ENCODE data around the gene TRIB2.

TRIB2 gene

DNA sequence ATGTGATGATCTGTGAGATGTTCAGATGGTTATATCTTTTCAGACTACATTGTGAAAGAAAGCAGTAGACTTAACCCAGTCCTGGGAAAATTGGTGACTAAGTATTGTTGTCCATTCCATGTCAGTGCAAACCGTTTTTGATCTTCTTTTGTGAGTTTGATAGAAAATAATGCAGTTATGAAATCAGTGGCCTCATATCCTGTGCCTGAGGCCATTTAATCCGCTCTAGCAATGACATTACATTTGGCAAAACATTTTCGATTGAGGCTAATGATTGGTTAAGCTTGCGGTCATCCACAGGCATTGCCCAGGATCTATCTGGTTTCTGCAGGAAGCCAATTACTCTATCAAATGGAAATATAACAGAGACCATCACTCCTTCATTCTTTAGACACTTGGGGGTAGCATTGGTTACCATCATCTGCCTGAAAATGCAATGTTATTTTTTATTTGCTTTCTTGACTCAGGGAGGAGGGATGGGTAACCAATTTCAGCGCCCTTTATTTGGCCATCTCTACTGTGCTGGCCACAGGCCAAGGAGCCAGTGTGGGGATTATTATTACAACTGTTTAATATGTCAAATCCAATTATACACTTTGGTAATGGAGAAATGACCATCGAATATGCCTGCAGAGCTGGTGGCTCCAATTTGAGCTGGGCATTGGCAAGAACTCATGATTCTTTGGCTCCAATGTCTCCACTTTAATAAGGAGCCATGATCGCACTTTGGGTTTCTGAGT lies 33.6 kb downstream of the TRIB2 start:
- TF ChIP-seq, protein P1, sequence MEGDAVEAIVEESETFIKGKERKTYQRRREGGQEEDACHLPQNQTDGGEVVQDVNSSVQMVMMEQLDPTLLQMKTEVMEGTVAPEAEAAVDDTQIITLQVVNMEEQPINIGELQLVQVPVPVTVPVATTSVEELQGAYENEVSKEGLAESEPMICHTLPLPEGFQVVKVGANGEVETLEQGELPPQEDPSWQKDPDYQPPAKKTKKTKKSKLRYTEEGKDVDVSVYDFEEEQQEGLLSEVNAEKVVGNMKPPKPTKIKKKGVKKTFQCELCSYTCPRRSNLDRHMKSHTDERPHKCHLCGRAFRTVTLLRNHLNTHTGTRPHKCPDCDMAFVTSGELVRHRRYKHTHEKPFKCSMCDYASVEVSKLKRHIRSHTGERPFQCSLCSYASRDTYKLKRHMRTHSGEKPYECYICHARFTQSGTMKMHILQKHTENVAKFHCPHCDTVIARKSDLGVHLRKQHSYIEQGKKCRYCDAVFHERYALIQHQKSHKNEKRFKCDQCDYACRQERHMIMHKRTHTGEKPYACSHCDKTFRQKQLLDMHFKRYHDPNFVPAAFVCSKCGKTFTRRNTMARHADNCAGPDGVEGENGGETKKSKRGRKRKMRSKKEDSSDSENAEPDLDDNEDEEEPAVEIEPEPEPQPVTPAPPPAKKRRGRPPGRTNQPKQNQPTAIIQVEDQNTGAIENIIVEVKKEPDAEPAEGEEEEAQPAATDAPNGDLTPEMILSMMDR (IDR thresholded peaks at IDR 0.05; ENCODE audit: low read depth, low read length) = no peak
- no peak for DNase-seq (ENCODE audit: extremely low read depth, low read depth)

DNA sequence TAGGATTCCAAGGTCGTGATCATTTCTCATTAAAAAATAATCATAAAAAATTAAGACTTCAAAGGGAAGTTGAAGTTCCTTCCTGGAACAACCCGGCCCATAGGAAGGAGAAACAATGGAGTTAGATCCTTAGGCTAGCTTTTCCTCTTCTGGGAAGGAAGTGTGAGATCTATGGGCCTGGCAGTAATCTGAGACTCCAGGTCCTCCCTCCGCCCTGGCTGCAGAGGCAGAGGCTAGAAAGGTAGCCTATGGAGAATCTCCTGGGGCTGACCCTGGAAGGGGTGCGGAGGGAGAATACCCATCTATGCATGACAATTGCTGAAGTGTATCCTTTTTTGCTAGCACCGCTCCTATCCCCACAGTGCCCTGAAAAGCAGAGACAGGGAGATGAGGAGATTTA lies 37.9 kb downstream of the TRIB2 start:
- TF ChIP-seq, protein P1 (IDR thresholded peaks at IDR 0.05; ENCODE audit: low read depth, low read length) = no peak
- DNase-seq (ENCODE audit: extremely low read depth, low read depth) = no peak

DNA sequence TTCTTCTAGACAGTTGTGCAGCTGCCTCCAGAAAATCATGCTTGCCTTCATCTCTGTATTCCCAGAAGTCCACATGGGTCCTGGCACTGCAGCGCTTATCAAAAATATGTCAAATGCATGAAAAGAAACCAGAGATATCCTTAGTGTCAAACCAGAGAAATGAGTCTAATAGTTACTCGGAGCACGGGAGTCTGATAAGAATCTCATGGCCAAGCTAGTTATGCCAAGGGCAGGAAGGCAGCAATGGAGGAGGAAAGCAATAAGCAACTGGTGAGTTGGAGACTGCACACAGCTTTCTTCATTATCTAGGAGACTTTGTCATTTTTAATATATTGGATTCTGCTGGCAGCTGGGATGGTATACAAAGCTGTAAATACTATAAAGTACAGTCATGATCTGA lies 38.6 kb downstream of the TRIB2 start:
- TF ChIP-seq, protein P1 (IDR thresholded peaks at IDR 0.05; ENCODE audit: low read depth, low read length) = no peak
- DNase-seq (ENCODE audit: extremely low read depth, low read depth) = no peak

DNA sequence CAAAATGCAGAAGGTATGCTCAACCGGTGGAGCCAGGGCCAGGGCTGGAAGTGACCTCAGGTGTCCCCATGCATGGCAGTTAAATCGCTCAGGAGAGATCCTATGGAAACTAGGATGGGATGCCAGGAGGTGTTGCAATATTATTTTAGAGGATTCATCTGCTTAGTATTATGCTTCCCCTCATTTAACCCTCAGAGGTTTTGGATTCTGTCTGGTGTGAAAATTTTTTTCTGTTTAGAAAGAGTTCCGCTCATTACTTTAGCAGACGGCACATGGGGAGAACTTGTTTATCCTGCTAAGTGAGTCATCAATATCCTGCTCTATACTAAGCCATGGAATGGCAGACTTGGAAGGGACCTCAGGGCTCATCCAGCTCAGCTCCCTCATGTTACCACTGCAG lies 42.5 kb downstream of the TRIB2 start:
- peak; percentile 72 for DNase-seq (ENCODE audit: extremely low read depth, low read depth)
- TF ChIP-seq, protein P1 (IDR thresholded peaks at IDR 0.05; ENCODE audit: low read depth, low read length) = no peak

DNA sequence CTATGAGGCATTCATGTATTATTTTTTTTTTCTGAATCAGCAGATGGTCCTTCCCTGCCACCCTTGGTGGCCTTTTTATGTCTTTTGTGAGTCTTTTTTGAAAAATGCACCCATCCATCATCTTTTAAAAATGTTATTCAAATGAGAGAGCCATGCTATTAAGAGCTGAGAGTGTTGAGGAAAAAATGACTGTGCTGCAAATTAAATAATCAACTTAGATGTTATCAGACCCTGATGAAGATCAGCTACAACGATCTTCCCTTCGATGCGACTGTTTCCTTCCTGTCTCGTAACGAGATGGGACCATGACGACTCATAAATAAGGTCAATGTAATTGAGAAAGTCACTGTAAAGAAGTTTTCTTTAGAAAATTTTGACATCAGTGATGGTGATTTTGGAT lies 44.4 kb downstream of the TRIB2 start:
- TF ChIP-seq, protein P1 (IDR thresholded peaks at IDR 0.05; ENCODE audit: low read depth, low read length) = no peak
- no peak for DNase-seq (ENCODE audit: extremely low read depth, low read depth)

DNA sequence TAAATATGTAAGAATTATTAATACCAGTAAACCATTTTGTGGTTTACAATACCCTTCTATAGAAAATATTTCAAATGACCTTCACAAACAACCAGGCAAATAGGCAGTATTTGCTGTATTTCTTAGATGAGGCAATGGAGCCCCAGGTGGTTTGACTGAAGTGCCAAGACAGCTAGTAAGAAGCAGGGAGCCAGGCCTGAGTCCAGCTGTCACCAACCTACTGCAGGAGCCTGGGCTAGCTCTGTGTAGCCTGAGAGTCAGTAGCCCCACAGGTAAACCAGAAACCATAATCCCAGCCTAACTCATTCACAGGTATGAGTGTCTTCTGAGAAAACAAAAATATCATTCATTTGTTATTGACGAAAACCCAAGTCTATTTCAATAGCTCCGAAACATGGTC lies 45.6 kb downstream of the TRIB2 start:
- TF ChIP-seq, protein P1 (IDR thresholded peaks at IDR 0.05; ENCODE audit: low read depth, low read length) = no peak
- DNase-seq (ENCODE audit: extremely low read depth, low read depth) = no peak

DNA sequence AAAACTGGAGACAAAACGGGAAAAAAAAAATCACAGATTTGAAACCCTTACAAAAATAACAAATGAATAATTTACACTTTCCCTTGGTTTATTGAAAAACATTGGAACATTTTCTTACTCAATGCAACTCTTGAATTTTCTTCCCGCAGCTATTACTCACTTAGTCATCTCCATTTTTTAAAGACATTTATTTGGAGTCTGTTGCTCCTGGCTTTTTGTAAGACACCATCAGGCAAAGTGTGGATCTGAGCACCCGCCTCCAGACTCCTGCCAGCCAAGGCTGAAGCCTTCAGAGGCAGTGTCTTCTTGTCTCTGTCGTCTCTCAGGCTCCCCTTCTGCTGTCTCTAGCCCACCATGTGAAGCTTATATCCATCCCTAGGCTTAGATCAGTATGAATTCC lies 46.2 kb downstream of the TRIB2 start:
- DNase-seq (ENCODE audit: extremely low read depth, low read depth) = no peak
- TF ChIP-seq, protein P1 (IDR thresholded peaks at IDR 0.05; ENCODE audit: low read depth, low read length) = no peak
